ENCODE results near the gene LPIN1. TPM values are rescaled to one million over a fixed set of nuclear protein-coding genes. Genes with fewer than 3 reads are reported as not detected.

Gene LPIN1
- total and polyA plus RNA-seq, 2 of the 13 experiments (the other 11 are each of a cell fraction or from before 2014, with no cell fraction given): 9.7 to 19.4 TPM

DNA sequence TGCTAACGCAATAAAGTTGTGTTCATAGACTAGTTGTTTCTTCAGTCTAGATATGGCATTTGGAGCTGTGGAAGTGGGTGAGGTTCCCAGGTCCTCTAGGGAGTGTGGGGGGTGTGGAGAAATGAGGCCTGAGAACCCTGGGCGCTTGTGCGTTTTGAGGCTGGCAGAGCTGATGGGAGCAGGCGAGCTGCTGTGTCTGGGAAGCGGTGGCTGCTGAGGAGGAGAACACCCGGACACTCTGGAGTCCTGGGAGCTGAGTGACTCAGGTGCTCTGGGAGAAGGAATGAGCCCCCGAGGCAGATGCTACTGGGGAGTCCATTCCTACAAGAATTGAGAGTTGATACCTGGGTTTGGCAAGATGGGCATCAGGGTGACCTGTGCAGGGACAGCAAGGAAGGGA lies 67.5 kb downstream of the LPIN1 start (continued):
- TF ChIP-seq, protein P1, sequence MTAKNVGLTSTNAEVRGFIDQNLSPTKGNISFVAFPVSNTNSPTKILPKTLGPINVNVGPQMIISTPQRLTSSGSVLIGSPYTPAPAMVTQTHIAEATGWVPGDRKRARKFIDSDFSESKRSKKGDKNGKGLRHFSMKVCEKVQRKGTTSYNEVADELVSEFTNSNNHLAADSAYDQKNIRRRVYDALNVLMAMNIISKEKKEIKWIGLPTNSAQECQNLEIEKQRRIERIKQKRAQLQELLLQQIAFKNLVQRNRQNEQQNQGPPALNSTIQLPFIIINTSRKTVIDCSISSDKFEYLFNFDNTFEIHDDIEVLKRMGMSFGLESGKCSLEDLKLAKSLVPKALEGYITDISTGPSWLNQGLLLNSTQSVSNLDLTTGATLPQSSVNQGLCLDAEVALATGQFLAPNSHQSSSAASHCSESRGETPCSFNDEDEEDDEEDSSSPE (CRISPR knock-in tag; IDR thresholded peaks at IDR 0.05): no peak

DNA sequence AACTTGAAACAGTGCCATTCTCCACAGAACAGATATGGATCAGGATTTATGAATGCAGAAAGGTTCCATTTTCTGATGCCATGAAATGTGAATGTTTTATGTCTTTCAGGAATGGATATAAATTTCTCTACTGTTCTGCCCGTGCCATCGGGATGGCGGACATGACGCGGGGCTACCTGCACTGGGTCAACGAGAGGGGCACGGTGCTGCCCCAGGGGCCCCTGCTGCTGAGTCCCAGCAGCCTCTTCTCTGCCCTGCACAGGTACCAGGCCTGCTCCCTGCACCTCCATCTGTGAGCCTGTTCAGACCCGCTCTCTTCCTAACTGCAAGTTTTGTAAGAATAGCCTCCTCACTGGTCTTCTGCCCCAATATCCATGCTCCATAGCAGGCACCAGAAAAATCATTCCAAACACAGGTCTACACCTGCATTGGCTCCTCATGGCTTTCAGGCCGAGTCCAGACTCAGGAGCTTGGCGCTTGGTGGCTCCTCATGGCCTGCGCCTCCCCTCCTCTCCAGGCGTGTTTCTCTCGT lies 68.6 kb downstream of the LPIN1 start:
- Histone ChIP-seq H3K27ac (ENCODE audit: extremely low read length, insufficient read depth, low read length) (no peak overlapping the region), H3K4me3 (replicated peaks in 1 of 3; ENCODE audit: insufficient read depth in 1 of 3, low read depth in 2 of 3, low read length in 3 of 3) (no peak overlapping the region), H3K27me3 (ENCODE audit: control insufficient read depth in 1 of 2, insufficient read depth in 2 of 2, low read length in 2 of 2) (no peaks in the 10 kb centered on the region), H3K9me3 (ENCODE audit: low read length) (no peaks in the 10 kb centered on the region), H3K79me2 (ENCODE audit: insufficient read depth, low read length) (no peaks in the 10 kb centered on the region), H3K9ac (ENCODE audit: insufficient read depth, low read depth, low read length) (no peak overlapping the region), H4K20me1 (ENCODE audit: insufficient read depth, low read length) (no peaks in the 10 kb centered on the region), H3K36me3 (replicated peaks in 1 of 2; ENCODE audit: control insufficient read depth in 1 of 2, insufficient read depth in 2 of 2, low read length in 2 of 2) (peaks cover 0 to 10% of the 10 kb centered on the region in 2 experiments; a peak in 2 of 5 replicates), H2AFZ (ENCODE audit: low read length) (no peak overlapping the region), H3K4me1 (ENCODE audit: insufficient read depth, low read length) (peaks cover 29% of the 10 kb centered on the region), H3K4me2 (ENCODE audit: low read depth, low read length) (no peak overlapping the region)
- in situ Hi-C loops (cut with HindIII; ENCODE audit: extremely low pct_ligation_motif_present, low pct_unique_long_range_greater_than_20kb) (no loop called here), intact Hi-C loops (cut with micrococcal nuclease; ENCODE audit: unreplicated experiment) (no loop called here)
- DNase-seq (ENCODE audit: low spot score) (no peak), ATAC-seq (no peak), FAIRE-seq (no peak)
- POLR2A ChIA-PET: no interaction called here
- BruUV-seq (replicated peaks): no TSS peak
- CTCF ChIA-PET (ENCODE audit: low intra/inter-chr PET ratio, low total read pairs): no interaction called here
- WGBS (ENCODE audit: low lambda C conversion rate): 97% methylated on average over 13 of the region's 13 CpGs
- TF ChIP-seq CHCHD3 (CRISPR knock-in tag; IDR thresholded peaks at IDR 0.05) (no peak), ZC3H4 (CRISPR knock-in tag; IDR thresholded peaks at IDR 0.05; ENCODE audit: borderline replicate concordance) (no peak), IKZF4 (CRISPR knock-in tag; IDR thresholded peaks at IDR 0.05; ENCODE audit: borderline replicate concordance, low read depth, not compliant biosample characterization) (no peak), BRD4 (CRISPR knock-in tag; IDR thresholded peaks at IDR 0.05) (no peak), PAX8 (CRISPR knock-in tag; IDR thresholded peaks at IDR 0.05; ENCODE audit: borderline replicate concordance) (no peak), SYNCRIP (IDR thresholded peaks at IDR 0.05; ENCODE audit: insufficient read depth, low read depth, low read length) (no peak), XRCC5 (optimal IDR thresholded peaks at IDR 0.05; ENCODE audit: low read length) (no peak)
- TF ChIP-seq, protein P2, sequence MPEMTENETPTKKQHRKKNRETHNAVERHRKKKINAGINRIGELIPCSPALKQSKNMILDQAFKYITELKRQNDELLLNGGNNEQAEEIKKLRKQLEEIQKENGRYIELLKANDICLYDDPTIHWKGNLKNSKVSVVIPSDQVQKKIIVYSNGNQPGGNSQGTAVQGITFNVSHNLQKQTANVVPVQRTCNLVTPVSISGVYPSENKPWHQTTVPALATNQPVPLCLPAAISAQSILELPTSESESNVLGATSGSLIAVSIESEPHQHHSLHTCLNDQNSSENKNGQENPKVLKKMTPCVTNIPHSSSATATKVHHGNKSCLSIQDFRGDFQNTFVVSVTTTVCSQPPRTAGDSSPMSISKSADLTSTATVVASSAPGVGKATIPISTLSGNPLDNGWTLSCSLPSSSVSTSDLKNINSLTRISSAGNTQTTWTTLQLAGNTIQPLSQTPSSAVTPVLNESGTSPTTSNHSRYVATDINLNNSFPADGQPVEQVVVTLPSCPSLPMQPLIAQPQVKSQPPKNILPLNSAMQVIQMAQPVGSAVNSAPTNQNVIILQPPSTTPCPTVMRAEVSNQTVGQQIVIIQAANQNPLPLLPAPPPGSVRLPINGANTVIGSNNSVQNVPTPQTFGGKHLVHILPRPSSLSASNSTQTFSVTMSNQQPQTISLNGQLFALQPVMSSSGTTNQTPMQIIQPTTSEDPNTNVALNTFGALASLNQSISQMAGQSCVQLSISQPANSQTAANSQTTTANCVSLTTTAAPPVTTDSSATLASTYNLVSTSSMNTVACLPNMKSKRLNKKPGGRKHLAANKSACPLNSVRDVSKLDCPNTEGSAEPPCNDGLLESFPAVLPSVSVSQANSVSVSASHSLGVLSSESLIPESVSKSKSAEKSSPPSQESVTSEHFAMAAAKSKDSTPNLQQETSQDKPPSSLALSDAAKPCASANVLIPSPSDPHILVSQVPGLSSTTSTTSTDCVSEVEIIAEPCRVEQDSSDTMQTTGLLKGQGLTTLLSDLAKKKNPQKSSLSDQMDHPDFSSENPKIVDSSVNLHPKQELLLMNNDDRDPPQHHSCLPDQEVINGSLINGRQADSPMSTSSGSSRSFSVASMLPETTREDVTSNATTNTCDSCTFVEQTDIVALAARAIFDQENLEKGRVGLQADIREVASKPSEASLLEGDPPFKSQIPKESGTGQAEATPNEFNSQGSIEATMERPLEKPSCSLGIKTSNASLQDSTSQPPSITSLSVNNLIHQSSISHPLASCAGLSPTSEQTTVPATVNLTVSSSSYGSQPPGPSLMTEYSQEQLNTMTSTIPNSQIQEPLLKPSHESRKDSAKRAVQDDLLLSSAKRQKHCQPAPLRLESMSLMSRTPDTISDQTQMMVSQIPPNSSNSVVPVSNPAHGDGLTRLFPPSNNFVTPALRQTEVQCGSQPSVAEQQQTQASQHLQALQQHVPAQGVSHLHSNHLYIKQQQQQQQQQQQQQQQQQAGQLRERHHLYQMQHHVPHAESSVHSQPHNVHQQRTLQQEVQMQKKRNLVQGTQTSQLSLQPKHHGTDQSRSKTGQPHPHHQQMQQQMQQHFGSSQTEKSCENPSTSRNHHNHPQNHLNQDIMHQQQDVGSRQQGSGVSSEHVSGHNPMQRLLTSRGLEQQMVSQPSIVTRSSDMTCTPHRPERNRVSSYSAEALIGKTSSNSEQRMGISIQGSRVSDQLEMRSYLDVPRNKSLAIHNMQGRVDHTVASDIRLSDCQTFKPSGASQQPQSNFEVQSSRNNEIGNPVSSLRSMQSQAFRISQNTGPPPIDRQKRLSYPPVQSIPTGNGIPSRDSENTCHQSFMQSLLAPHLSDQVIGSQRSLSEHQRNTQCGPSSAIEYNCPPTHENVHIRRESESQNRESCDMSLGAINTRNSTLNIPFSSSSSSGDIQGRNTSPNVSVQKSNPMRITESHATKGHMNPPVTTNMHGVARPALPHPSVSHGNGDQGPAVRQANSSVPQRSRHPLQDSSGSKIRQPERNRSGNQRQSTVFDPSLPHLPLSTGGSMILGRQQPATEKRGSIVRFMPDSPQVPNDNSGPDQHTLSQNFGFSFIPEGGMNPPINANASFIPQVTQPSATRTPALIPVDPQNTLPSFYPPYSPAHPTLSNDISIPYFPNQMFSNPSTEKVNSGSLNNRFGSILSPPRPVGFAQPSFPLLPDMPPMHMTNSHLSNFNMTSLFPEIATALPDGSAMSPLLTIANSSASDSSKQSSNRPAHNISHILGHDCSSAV (CRISPR knock-in tag; IDR thresholded peaks at IDR 0.05; ENCODE audit: borderline replicate concordance): no peak
- TF ChIP-seq, protein P3, sequence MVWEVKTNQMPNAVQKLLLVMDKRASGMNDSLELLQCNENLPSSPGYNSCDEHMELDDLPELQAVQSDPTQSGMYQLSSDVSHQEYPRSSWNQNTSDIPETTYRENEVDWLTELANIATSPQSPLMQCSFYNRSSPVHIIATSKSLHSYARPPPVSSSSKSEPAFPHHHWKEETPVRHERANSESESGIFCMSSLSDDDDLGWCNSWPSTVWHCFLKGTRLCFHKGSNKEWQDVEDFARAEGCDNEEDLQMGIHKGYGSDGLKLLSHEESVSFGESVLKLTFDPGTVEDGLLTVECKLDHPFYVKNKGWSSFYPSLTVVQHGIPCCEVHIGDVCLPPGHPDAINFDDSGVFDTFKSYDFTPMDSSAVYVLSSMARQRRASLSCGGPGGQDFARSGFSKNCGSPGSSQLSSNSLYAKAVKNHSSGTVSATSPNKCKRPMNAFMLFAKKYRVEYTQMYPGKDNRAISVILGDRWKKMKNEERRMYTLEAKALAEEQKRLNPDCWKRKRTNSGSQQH (CRISPR knock-in tag; IDR thresholded peaks at IDR 0.05; ENCODE audit: low read depth): no peak
